GM10266 (cell line): ENCODE data around the gene B4GALT6.

Source experiments
- DNase-seq: peaks from one replicate; pipeline ENCODE4 v3.0.0; 2012; ENCODE audit errors: extremely low spot score
- CTCF ChIP-seq: IDR thresholded peaks from 2 replicates; pipeline ENCODE4 v1.5.1; 2012; ENCODE audit warnings: mild to moderate bottlenecking, low read depth; ENCODE audit not compliant: control insufficient read depth, insufficient read depth; ENCODE audit errors: missing control alignments

The B4GALT6 gene

GRCh38 chr18:31659576-31660177, 24.7 kb downstream of the B4GALT6 start:
- DNase-seq, result no peak
- TF ChIP-seq CTCF, result no peak

- DNase-seq, result peak; percentile 66
- TF ChIP-seq CTCF, result no peak
Observed at GRCh38 chr18:31658670-31659575, 25.5 kb downstream of the B4GALT6 start.

- DNase-seq, result peak; percentile 51
- TF ChIP-seq CTCF, result no peak
Observed at GRCh38 chr18:31657823-31658669, 26.3 kb downstream of the B4GALT6 start.

- no peak for DNase-seq
- no peak for TF ChIP-seq CTCF
Observed at GRCh38 chr18:31656754-31657153, 27.6 kb downstream of the B4GALT6 start.

GRCh38 chr18:31655354-31655753, 29.0 kb downstream of the B4GALT6 start:
- TF ChIP-seq CTCF, result no peak
- DNase-seq, result no peak

GRCh38 chr18:31652877-31653276, 31.5 kb downstream of the B4GALT6 start:
- TF ChIP-seq CTCF, result no peak
- no peak for DNase-seq
